ENCODE measurements around the gene ITPK1. TPM values are rescaled to one million over a fixed set of nuclear protein-coding genes. Genes with fewer than 3 reads are reported as not detected.

ITPK1 gene
- total RNA-seq, 2 donors from 2014 or later, result 29.4 to 36.1 TPM

DNA sequence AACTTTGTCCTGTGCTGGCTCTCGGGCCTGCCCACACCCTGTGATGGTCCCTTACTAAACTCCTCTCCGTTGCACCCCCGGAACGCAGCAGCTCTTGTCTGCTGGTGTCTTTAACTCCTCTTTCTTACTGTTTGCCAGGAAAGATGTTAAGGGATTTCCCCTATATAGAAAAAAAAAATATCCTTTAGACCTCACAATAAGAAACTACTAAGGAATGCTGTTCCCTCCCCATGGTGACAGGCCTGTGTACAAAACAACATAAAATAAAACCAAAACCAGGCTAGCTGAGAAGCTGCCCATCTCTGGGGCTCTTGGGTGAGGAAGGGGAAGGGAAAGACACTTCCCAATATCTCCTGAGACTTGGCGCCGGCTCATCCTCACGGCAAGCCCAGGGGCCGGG lies 97.4 kb downstream of the ITPK1 start:
- H3K4me1 Mint-ChIP-seq, result peaks cover 32% of the 10 kb centered on the region
- ATAC-seq, result no peak
- H3K9me3 ChIP-seq (ENCODE audit: control insufficient read depth, low read length, poor library complexity, severe bottlenecking), result no peaks in the 10 kb centered on the region
- peaks cover 2% of the 10 kb centered on the region for H3K36me3 Mint-ChIP-seq (ENCODE audit: low read depth)
- no peak overlapping the region for H3K4me3 Mint-ChIP-seq
- H3K27me3 Mint-ChIP-seq, result no peaks in the 10 kb centered on the region
- no peak overlapping the region for H3K27ac Mint-ChIP-seq
- DNase-seq, result no peak

DNA sequence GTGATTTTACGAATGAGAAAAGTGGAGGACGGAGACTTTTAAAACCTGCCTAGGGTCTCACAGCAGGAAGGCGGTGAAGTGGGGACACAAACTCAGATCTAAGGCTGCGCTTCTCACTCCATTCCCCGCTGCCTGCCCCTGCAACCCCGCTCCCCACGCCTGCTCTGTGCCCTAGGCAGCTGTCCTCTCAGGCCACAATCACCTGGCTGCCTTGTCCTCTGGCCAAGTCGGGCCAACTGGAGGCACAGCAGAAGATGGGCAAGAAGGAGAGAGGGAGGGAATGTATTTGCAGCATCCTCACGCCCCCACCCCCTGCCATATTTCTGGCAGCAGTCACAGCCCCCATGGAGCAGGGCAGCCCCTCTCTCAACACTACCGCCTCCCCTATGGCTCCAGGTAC lies 97.8 kb downstream of the ITPK1 start:
- peaks cover 32% of the 10 kb centered on the region for H3K4me1 Mint-ChIP-seq
- peaks cover 2% of the 10 kb centered on the region for H3K36me3 Mint-ChIP-seq (ENCODE audit: low read depth)
- no peak for ATAC-seq
- no peak overlapping the region for H3K27ac Mint-ChIP-seq
- H3K4me3 Mint-ChIP-seq, result no peak overlapping the region
- H3K27me3 Mint-ChIP-seq, result no peaks in the 10 kb centered on the region
- no peaks in the 10 kb centered on the region for H3K9me3 ChIP-seq (ENCODE audit: control insufficient read depth, low read length, poor library complexity, severe bottlenecking)
- DNase-seq, result no peak

DNA sequence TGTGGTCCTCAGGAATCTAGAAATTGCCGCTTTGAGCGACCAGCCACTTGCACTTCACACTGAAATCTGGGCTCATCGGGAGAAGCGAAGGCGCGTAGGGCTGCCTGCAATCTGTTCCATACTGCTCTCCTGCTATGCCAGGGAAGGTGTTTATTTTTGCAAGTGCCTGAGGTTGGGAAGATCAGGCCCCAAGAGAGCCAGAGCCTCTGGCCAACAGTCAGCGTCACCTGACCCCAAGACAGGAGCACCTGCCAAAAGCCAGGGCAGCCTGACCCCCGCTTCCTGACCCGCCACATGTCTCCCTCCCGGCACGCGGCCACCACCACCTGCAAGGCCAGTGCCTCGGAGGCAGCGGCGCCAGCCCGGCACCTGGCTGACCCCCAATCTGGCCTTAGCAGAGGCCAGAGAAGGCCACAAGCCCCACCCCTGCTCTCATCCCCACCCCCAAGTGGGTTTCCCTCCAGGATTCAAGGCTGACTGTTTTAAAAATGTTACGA lies 98.4 kb downstream of the ITPK1 start:
- no peaks in the 10 kb centered on the region for H3K27me3 Mint-ChIP-seq
- H3K9me3 ChIP-seq (ENCODE audit: control insufficient read depth, low read length, poor library complexity, severe bottlenecking), result no peaks in the 10 kb centered on the region
- DNase-seq, result no peak
- H3K36me3 Mint-ChIP-seq (ENCODE audit: low read depth), result peaks cover 2% of the 10 kb centered on the region
- no peak for ATAC-seq
- peaks cover 32% of the 10 kb centered on the region for H3K4me1 Mint-ChIP-seq
- H3K27ac Mint-ChIP-seq, result no peak overlapping the region
- H3K4me3 Mint-ChIP-seq, result no peak overlapping the region

DNA sequence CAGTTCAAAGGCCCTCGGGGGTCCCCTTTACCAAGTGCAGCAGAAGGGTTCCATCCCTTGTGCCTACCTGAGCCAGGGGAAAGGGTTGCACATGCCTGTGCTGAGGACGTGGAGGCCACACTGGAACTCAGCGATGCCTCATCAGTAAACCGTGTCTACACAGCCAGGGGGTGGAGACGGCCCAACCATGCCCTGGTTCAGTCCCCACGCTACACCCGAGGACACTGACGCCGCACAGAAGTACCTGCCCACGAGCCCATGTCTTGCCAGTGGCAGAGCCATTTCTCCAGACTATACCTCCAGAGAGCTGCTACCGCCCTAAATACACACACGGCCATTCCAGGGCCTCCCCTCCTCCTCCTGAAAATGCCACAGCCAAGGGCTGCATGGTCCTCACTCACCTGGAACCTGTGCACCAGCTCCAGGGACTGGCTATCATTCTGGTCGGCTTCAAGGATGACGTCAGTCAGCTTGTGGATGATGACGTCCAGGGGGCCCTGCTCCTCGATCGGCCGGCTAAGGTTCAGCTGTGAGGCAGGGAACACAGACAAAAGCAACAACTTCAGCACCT lies 99.4 kb downstream of the ITPK1 start:
- DNase-seq, result no peak
- no peaks in the 10 kb centered on the region for H3K9me3 ChIP-seq (ENCODE audit: control insufficient read depth, low read length, poor library complexity, severe bottlenecking)
- no peak for ATAC-seq
- H3K27ac Mint-ChIP-seq, result no peak overlapping the region
- no peak overlapping the region for H3K4me3 Mint-ChIP-seq
- H3K4me1 Mint-ChIP-seq, result peaks cover 32% of the 10 kb centered on the region
- no peaks in the 10 kb centered on the region for H3K27me3 Mint-ChIP-seq
- H3K36me3 Mint-ChIP-seq (ENCODE audit: low read depth), result peaks cover 2% of the 10 kb centered on the region

DNA sequence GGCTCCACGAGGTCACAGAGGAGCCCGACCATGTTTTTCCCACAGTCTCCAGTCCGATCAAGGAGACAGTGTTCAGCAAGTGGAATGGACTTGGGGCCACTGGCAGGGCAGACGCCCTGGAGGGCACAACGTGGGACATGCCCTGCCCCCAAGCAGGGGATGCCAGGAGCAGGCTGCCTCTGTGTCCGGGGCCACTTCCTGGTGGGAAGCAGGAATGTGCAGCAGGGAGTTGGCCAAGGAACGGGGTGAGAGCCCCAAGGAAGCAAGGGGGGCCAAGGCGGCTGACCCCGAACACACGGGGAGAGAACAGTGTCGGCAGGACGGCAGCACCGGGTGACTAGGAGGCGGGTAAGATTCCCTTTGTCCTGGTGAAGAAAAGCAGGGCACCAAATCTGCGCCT lies 100.2 kb downstream of the ITPK1 start:
- DNase-seq (no peak), ATAC-seq (no peak)
- Mint-ChIP-seq H3K27ac (no peak overlapping the region), H3K36me3 (ENCODE audit: low read depth) (peaks cover 2% of the 10 kb centered on the region), H3K4me3 (no peak overlapping the region), H3K27me3 (no peaks in the 10 kb centered on the region), H3K4me1 (peaks cover 29% of the 10 kb centered on the region)
- no peaks in the 10 kb centered on the region for H3K9me3 ChIP-seq (ENCODE audit: control insufficient read depth, low read length, poor library complexity, severe bottlenecking)

DNA sequence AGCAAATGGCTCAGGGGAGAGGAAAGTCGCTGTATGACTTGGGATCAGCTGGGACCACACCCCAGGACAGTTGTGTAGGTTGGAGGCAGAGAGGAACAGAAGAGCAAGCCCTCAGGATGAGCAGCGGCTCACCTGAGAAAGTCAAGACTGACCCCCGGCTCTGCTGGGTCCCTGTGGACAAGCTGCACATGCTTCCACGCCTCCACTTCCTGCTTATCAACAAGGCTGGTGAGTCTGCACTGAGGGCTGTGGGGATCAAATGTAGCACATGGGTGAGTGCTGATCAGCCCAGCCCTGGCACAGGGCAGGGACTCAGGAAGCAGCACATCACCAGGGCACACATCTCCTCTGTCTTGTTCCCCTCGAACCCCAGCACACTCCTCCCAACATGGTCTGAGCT lies 100.7 kb downstream of the ITPK1 start:
- Mint-ChIP-seq H3K36me3 (ENCODE audit: low read depth) (peaks cover 2% of the 10 kb centered on the region), H3K4me1 (peaks cover 27% of the 10 kb centered on the region), H3K27ac (no peak overlapping the region), H3K27me3 (no peaks in the 10 kb centered on the region), H3K4me3 (no peak overlapping the region)
- DNase-seq (no peak), ATAC-seq (no peak)
- H3K9me3 ChIP-seq (ENCODE audit: control insufficient read depth, low read length, poor library complexity, severe bottlenecking), result no peaks in the 10 kb centered on the region

DNA sequence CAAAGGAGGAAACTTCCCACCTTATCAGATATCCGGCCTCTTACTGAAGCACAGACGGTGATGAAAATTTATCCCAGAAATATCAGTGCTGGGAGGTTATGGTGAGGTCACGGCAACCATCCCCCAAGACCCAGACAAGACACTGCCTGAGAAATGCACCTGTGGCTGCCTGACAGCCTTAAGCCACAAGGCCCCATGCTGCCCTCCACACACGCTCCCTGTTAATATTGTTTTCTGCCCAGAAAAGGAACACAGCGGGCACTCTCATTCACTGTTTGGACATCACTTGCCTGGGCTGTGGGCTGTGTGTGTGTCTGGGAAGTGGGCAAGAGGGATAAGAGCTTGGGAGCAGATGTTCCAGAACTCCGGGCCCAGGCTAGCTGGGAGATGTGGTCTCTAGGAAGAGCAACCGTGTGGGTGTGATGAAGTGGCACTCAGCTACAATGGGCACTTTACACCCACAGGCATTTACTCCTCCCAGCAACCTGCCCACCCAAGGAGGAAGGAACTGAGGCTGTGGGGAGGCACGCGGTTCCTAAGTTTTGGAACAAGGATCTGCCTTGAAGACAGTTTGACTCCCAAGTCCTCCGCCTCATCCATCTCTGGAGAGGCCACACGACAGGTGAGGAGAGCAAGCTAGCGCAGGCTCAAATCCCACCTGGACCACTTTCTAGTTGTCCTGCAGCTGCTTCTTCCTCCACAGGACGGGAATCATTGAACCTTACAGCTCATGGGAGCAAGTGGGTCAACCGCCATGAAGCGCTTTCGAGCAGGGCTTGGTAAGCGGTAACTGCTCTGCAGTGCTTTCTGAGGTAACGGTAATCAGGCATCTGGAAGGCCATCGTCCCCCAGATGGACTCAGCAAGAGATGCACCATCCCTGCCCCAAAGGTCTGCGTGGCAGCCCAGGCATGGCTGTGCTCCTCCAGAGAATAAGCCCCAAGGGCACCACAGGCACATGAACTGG lies 101.4 kb downstream of the ITPK1 start:
- Mint-ChIP-seq H3K27me3 (no peaks in the 10 kb centered on the region), H3K27ac (peak overlapping the region; percentile 81), H3K36me3 (ENCODE audit: low read depth) (peaks cover 2% of the 10 kb centered on the region), H3K4me3 (no peak overlapping the region), H3K4me1 (peaks cover 27% of the 10 kb centered on the region)
- ATAC-seq, result no peak
- no peak for DNase-seq
- H3K9me3 ChIP-seq (ENCODE audit: control insufficient read depth, low read length, poor library complexity, severe bottlenecking), result no peaks in the 10 kb centered on the region

DNA sequence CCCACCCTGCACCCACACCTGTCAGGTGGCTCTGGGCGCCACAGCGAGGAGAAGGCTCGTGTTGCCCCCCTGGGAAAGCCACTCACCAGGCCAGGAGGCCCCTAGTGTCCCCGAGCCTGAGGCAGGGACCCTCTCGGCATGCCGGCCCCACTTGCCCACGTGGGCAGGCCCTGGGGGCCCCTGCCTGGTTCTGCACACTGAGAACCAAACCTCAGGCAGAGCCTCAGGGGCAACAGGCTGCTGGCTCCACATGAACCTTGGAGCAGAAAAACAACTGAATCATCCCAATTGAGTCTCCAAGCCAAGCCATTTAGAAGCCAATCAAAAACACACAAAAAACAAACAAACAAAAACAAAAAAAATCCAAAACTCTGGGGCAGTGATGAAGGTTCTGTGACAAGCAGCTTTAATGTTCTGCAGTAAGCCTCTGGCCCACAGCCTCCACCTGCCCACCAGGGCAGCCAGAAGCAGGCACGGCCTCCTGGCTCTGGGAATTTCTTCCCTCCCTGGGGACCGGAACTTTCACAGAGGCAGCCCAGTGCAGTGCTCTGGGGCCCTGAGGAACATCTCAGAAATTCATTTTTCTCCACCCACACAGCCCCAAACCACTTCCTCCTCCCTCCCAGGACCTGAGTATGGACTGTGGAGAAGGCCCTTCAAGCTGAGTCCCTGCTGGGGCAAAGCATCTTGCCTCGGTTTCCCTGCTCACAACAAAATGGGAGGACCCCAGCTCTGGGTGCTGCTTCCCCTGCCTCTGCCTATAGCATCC lies 102.6 kb downstream of the ITPK1 start:
- H3K27me3 Mint-ChIP-seq, result no peaks in the 10 kb centered on the region
- peaks cover 3% of the 10 kb centered on the region for H3K36me3 Mint-ChIP-seq (ENCODE audit: low read depth)
- DNase-seq (no peak), ATAC-seq (no peak)
- peak overlapping the region; percentile 81 for H3K27ac Mint-ChIP-seq
- no peak overlapping the region for H3K4me3 Mint-ChIP-seq
- H3K4me1 Mint-ChIP-seq, result peaks cover 28% of the 10 kb centered on the region
- H3K9me3 ChIP-seq (ENCODE audit: control insufficient read depth, low read length, poor library complexity, severe bottlenecking), result no peaks in the 10 kb centered on the region

DNA sequence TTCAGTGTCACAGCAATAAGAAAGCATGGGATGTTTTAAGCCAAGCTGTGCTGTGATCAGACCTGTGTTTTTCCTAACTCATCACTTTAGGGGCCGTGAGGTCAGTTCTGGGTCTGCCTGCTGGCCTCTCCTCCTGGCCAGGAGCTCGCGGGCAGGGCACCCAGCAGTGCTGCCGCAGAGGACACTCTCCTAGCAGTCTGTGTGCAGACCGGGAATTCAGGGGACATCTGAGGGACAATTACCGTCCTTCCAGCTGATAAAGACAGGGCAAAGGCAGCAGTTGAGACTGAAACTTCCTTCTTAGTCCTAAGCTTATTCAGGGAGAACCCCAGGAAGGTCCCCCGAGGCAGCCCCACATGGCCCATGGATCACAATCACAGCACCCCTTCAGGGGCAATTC lies 103.2 kb downstream of the ITPK1 start:
- ATAC-seq (no peak), DNase-seq (no peak)
- peak overlapping the region; percentile 81 for H3K27ac Mint-ChIP-seq
- peaks cover 27% of the 10 kb centered on the region for H3K4me1 Mint-ChIP-seq
- no peaks in the 10 kb centered on the region for H3K27me3 Mint-ChIP-seq
- H3K4me3 Mint-ChIP-seq, result no peak overlapping the region
- H3K9me3 ChIP-seq (ENCODE audit: control insufficient read depth, low read length, poor library complexity, severe bottlenecking), result no peaks in the 10 kb centered on the region
- peaks cover 4% of the 10 kb centered on the region for H3K36me3 Mint-ChIP-seq (ENCODE audit: low read depth)

DNA sequence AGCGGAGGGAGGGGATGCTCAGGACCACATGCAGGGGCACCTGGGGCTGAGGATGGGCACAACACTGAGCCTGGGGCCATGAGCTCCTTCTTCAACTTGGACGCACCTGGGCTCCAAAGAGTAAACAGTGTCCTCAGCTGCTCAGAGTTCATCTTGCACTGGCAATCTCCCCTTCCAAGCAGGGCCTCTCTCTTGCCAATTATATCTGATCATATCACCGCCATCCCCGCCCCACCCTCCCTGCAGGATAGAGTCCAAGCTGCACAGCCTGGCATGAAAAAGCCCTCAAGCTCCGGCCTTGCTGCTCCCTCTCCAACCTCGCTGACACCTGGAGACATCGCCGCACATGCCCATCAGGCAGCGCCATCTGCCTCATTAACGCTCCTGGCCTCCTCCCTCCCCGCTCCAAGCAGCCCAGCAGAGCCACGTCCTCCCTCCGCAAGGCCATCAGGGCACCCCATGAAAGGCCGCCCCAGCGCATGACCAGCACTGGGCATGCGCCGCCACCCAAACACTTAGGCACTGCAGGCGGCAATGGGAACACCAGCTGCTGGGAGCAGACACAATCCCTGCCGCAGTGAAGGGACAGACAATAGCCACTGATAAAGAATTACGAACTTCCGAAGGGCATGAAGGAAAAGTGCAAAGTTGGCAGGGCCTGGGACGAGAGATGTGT lies 103.9 kb downstream of the ITPK1 start:
- ATAC-seq (no peak), DNase-seq (no peak)
- peaks cover 27% of the 10 kb centered on the region for H3K4me1 Mint-ChIP-seq
- H3K36me3 Mint-ChIP-seq (ENCODE audit: low read depth), result peaks cover 4% of the 10 kb centered on the region
- H3K9me3 ChIP-seq (ENCODE audit: control insufficient read depth, low read length, poor library complexity, severe bottlenecking), result no peaks in the 10 kb centered on the region
- no peak overlapping the region for H3K27ac Mint-ChIP-seq
- no peak overlapping the region for H3K4me3 Mint-ChIP-seq
- H3K27me3 Mint-ChIP-seq, result no peaks in the 10 kb centered on the region

DNA sequence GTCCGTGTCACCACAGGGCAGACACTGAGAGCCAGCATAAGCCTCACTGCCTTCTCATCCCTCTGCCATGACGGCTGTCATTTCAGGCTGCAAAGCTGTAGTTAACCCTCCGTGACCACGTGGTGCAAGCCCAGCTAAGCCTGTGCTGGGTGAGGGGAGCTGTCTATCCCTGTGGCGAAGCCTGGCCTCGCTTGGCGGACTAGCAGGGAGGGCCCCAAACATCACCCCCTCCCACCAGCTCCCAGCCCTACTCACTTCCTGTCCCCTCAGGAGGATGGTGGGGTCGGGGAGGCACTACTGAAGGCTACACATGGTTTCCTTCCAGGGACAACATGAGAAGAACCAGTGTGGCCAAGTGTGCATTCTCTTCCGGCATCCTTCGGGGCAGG lies 104.6 kb downstream of the ITPK1 start:
- Mint-ChIP-seq H3K27me3 (no peaks in the 10 kb centered on the region), H3K4me1 (peaks cover 27% of the 10 kb centered on the region), H3K27ac (no peak overlapping the region), H3K4me3 (no peak overlapping the region), H3K36me3 (ENCODE audit: low read depth) (peaks cover 4% of the 10 kb centered on the region)
- DNase-seq, result no peak
- no peaks in the 10 kb centered on the region for H3K9me3 ChIP-seq (ENCODE audit: control insufficient read depth, low read length, poor library complexity, severe bottlenecking)
- ATAC-seq, result no peak

DNA sequence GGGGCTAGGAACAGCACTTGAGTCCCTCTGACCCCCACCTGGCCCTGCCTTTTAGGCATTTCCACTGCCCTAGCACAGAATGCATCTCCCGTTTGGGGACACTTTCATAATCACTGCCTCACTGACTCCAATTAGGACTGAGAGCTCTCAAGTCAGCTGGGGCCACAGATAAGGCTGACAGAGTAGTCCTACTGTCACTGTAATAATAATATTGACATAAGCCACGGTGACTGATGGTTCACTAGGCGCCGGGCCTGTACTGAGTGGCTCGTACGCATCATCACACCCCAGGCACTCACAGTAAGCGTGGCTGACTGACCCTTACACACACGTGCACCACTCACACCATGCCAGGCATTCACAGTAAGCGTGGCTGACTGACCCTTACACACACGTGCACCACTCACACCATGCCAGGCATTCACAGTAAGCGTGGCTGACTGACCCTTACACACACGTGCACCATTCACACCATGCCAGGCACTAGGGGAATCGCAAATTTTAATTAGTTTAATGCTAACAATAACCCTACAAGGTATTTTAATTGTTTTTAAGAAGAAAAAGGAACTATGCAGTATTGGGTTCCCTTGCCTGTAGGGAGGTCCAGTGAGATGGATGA lies 105.1 kb downstream of the ITPK1 start:
- H3K36me3 Mint-ChIP-seq (ENCODE audit: low read depth), result peaks cover 4% of the 10 kb centered on the region
- DNase-seq (no peak), ATAC-seq (no peak)
- H3K27me3 Mint-ChIP-seq, result no peaks in the 10 kb centered on the region
- peaks cover 25% of the 10 kb centered on the region for H3K4me1 Mint-ChIP-seq
- no peak overlapping the region for H3K27ac Mint-ChIP-seq
- no peak overlapping the region for H3K4me3 Mint-ChIP-seq
- no peaks in the 10 kb centered on the region for H3K9me3 ChIP-seq (ENCODE audit: control insufficient read depth, low read length, poor library complexity, severe bottlenecking)
